Stimulated activated CD4-positive, alpha-beta T cell treated with anti-CD3 and anti-CD28 coated beads, Interleukin-12 subunit alpha, Interleukin-12 subunit beta, amount 100 ng/mL, for 4 hours (primary cell): ENCODE measurements around the gene PEX11G.

Source experiments
- DNase-seq: peaks from one replicate; pipeline ENCODE4 v3.0.0-alpha.2; 2020

Gene PEX11G

GRCh38 chr19:7428651-7429113 lies 60.2 kb downstream of the PEX11G start:
- no peak for DNase-seq

GRCh38 chr19:7427944-7428343 lies 60.9 kb downstream of the PEX11G start:
- DNase-seq = no peak

GRCh38 chr19:7426986-7427385 lies 61.8 kb downstream of the PEX11G start:
- no peak for DNase-seq
